GM18502 (cell line): ENCODE data around the gene ATP8A1.

ENCODE experiments used
- ATAC-seq: cut with Tn5 transposase; IDR thresholded peaks from one replicate; pipeline ENCODE4 v1.9.1; 2021; ENCODE audit warnings: mild to moderate bottlenecking; ENCODE audit not compliant: unreplicated experiment, poor library complexity

The ATP8A1 gene

GRCh38 chr4:42628740-42629139 is 28.2 kb downstream of the ATP8A1 start:
- ATAC-seq, result no peak

- peak; percentile 92 for ATAC-seq
These were observed 28.8 kb downstream of the ATP8A1 start for GRCh38 chr4:42627885-42628646.

- no peak for ATAC-seq
These were observed 30.2 kb downstream of the ATP8A1 start for GRCh38 chr4:42626629-42627146.

GRCh38 chr4:42625329-42625728 is 31.6 kb downstream of the ATP8A1 start:
- ATAC-seq, result no peak

- no peak for ATAC-seq
These were observed 32.4 kb downstream of the ATP8A1 start for GRCh38 chr4:42624551-42624950.

GRCh38 chr4:42618023-42618422 is 38.9 kb downstream of the ATP8A1 start:
- no peak for ATAC-seq

- ATAC-seq, result no peak
These were observed 39.9 kb downstream of the ATP8A1 start for GRCh38 chr4:42617030-42617429.

- ATAC-seq, result no peak
These were observed 40.3 kb downstream of the ATP8A1 start for GRCh38 chr4:42616572-42616971.

- ATAC-seq, result no peak
These were observed 41.7 kb downstream of the ATP8A1 start for GRCh38 chr4:42615131-42615763.

- ATAC-seq, result no peak
These were observed 44.0 kb downstream of the ATP8A1 start for GRCh38 chr4:42612898-42613297.

GRCh38 chr4:42610941-42611340 is 46.0 kb downstream of the ATP8A1 start:
- no peak for ATAC-seq

- peak; percentile 48 for ATAC-seq
These were observed 47.9 kb downstream of the ATP8A1 start for GRCh38 chr4:42609051-42609450.

GRCh38 chr4:42608551-42608950 is 48.4 kb downstream of the ATP8A1 start:
- ATAC-seq, result no peak

- ATAC-seq, result peak; percentile 38
These were observed 49.7 kb downstream of the ATP8A1 start for GRCh38 chr4:42607011-42607726.

GRCh38 chr4:42605264-42605663 is 51.6 kb downstream of the ATP8A1 start:
- ATAC-seq, result no peak

GRCh38 chr4:42603862-42604261 is 53.0 kb downstream of the ATP8A1 start:
- no peak for ATAC-seq

- ATAC-seq, result peak; percentile 51
These were observed 56.3 kb downstream of the ATP8A1 start for GRCh38 chr4:42600578-42600977.

GRCh38 chr4:42596918-42597317 is 60.0 kb downstream of the ATP8A1 start:
- peak; percentile 83 for ATAC-seq

GRCh38 chr4:42594888-42595287 is 62.0 kb downstream of the ATP8A1 start:
- no peak for ATAC-seq

- ATAC-seq, result no peak
These were observed 68.0 kb downstream of the ATP8A1 start for GRCh38 chr4:42588909-42589308.

GRCh38 chr4:42586775-42587174 is 70.1 kb downstream of the ATP8A1 start:
- no peak for ATAC-seq
